ENCODE measurements around the gene ATR. TPM values are rescaled to one million over a fixed set of nuclear protein-coding genes. Genes with fewer than 3 reads are reported as not detected.
"Not testable (repeated sequence)": the region's sequence is repeated elsewhere in the genome, so short reads cannot be mapped to it uniquely, and the experiment has no call there.

ATR gene
- total RNA-seq, 1 donor from 2014 or later: 26.9 TPM

GRCh38 chr3:142418926-142419592 lies 159.5 kb downstream of the ATR start:
- H3K4me3 ChIP-seq (ENCODE audit: insufficient read depth, low read depth, low read length): no peak overlapping the region
- Mint-ChIP-seq H3K4me3 (ENCODE audit: unreplicated experiment) (no peak overlapping the region), H3K27ac (ENCODE audit: unreplicated experiment) (no peak overlapping the region)

DNA sequence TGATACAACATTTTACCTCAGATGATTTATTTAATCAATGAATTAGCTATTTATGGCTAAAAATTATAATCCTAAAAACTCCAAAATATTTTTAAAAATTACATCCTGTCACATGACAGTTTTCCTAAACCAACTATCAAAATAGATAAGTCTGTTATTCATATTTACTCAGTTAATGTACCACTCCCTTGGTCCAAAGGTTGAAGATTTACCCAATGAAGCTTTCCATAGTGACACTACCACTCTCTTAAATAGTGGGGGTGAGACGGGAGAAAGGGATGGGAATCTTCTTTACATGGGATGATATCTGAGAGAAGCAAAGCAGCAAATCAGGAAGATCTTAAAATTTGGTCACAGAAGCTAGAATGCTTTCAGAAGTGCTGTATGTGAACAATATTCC lies 161.2 kb downstream of the ATR start:
- peaks cover 2% of the 10 kb centered on the region for H3K36me3 Mint-ChIP-seq (ENCODE audit: low read depth, unreplicated experiment)
- peaks cover 22% of the 10 kb centered on the region for H3K36me3 ChIP-seq (ENCODE audit: insufficient read depth, low read length)

More at GRCh38 chr3:142418926-142419592, 159.5 kb downstream of the ATR start:
- DNase-seq (ENCODE audit: low read depth) (no peak), FAIRE-seq (no peak)
- Histone ChIP-seq H3K9me3 (ENCODE audit: insufficient read depth, low read depth, low read length) (no peaks in the 10 kb centered on the region), H3K9ac (ENCODE audit: low read length) (no peak overlapping the region), H3K36me3 (ENCODE audit: insufficient read depth, low read length) (peaks cover 20% of the 10 kb centered on the region), H3K27ac (ENCODE audit: low read depth, low read length) (no peak overlapping the region), H3K4me1 (ENCODE audit: insufficient read depth, low read length) (no peaks in the 10 kb centered on the region), H2AFZ (ENCODE audit: low read depth, low read length) (no peak overlapping the region), H3K79me2 (ENCODE audit: insufficient read depth, low read length) (no peaks in the 10 kb centered on the region), H4K20me1 (ENCODE audit: insufficient read depth, low read length) (no peaks in the 10 kb centered on the region), H3K27me3 (ENCODE audit: insufficient read depth, low read length) (no peaks in the 10 kb centered on the region), H3K4me2 (ENCODE audit: low read length) (no peak overlapping the region)
- Mint-ChIP-seq H3K27me3 (ENCODE audit: low read depth, unreplicated experiment) (no peaks in the 10 kb centered on the region), H3K36me3 (ENCODE audit: low read depth, unreplicated experiment) (peaks cover 5% of the 10 kb centered on the region), H3K4me1 (ENCODE audit: low read depth, unreplicated experiment) (peaks cover 3% of the 10 kb centered on the region), H3K9me3 (ENCODE audit: unreplicated experiment) (no peaks in the 10 kb centered on the region)
- TF ChIP-seq EZH2 (IDR thresholded peaks at IDR 0.05; ENCODE audit: insufficient read depth, low read length): no peak
- TF ChIP-seq, protein P1, sequence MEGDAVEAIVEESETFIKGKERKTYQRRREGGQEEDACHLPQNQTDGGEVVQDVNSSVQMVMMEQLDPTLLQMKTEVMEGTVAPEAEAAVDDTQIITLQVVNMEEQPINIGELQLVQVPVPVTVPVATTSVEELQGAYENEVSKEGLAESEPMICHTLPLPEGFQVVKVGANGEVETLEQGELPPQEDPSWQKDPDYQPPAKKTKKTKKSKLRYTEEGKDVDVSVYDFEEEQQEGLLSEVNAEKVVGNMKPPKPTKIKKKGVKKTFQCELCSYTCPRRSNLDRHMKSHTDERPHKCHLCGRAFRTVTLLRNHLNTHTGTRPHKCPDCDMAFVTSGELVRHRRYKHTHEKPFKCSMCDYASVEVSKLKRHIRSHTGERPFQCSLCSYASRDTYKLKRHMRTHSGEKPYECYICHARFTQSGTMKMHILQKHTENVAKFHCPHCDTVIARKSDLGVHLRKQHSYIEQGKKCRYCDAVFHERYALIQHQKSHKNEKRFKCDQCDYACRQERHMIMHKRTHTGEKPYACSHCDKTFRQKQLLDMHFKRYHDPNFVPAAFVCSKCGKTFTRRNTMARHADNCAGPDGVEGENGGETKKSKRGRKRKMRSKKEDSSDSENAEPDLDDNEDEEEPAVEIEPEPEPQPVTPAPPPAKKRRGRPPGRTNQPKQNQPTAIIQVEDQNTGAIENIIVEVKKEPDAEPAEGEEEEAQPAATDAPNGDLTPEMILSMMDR (IDR thresholded peaks at IDR 0.05; ENCODE audit: insufficient read depth, low read depth, low read length): no peak

DNA sequence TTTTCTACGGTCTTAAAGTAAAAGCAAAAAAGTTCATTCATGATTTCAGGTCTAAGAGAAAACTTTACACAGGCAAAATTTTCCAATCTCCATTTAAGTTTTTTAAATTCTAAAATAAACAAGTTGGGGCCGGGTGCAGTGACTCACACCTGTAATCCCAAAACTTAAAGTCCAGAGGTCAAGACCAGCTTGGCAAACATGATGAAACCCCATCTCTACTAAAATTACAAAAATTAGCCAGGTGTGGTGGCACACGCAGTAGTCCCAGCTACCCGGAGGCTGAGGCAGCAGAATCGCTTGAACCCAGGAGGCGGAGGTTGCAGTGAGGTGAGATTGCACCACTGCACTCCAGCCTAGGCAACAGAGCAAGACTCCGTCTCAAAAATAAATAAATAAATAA lies 178.0 kb downstream of the ATR start:
- not testable (repeated sequence) for H3K27ac Mint-ChIP-seq (ENCODE audit: unreplicated experiment); H3K9ac ChIP-seq (ENCODE audit: low read length); H3K27ac ChIP-seq (ENCODE audit: low read depth, low read length); H3K4me3 ChIP-seq (ENCODE audit: insufficient read depth, low read depth, low read length); DNase-seq (ENCODE audit: low read depth); H3K9me3 ChIP-seq (ENCODE audit: insufficient read depth, low read depth, low read length); H2AFZ ChIP-seq (ENCODE audit: low read depth, low read length); H3K4me1 ChIP-seq (ENCODE audit: insufficient read depth, low read length); H3K36me3 Mint-ChIP-seq (ENCODE audit: low read depth, unreplicated experiment); H3K79me2 ChIP-seq (ENCODE audit: insufficient read depth, low read length); FAIRE-seq; H3K4me2 ChIP-seq (ENCODE audit: low read length); H3K9me3 Mint-ChIP-seq (ENCODE audit: unreplicated experiment); H4K20me1 ChIP-seq (ENCODE audit: insufficient read depth, low read length); H3K4me3 Mint-ChIP-seq (ENCODE audit: unreplicated experiment); H3K27me3 Mint-ChIP-seq (ENCODE audit: low read depth, unreplicated experiment); H3K27me3 ChIP-seq (ENCODE audit: insufficient read depth, low read length); H3K4me1 Mint-ChIP-seq (ENCODE audit: low read depth, unreplicated experiment)
- H3K36me3 ChIP-seq (ENCODE audit: insufficient read depth, low read length): peaks cover 22% of the 10 kb centered on the region

More for the DNA sequence above, 161.2 kb downstream of the ATR start:
- Histone ChIP-seq H3K9ac (ENCODE audit: low read length) (no peak overlapping the region), H3K27me3 (ENCODE audit: insufficient read depth, low read length) (no peaks in the 10 kb centered on the region), H3K9me3 (ENCODE audit: insufficient read depth, low read depth, low read length) (no peaks in the 10 kb centered on the region), H3K4me2 (ENCODE audit: low read length) (no peak overlapping the region), H3K4me1 (ENCODE audit: insufficient read depth, low read length) (no peaks in the 10 kb centered on the region), H3K79me2 (ENCODE audit: insufficient read depth, low read length) (no peaks in the 10 kb centered on the region), H3K4me3 (ENCODE audit: insufficient read depth, low read depth, low read length) (no peak overlapping the region), H3K27ac (ENCODE audit: low read depth, low read length) (no peak overlapping the region), H4K20me1 (ENCODE audit: insufficient read depth, low read length) (no peaks in the 10 kb centered on the region), H2AFZ (ENCODE audit: low read depth, low read length) (no peak overlapping the region)
- DNase-seq (ENCODE audit: low read depth): no peak
- Mint-ChIP-seq H3K27me3 (ENCODE audit: low read depth, unreplicated experiment) (no peaks in the 10 kb centered on the region), H3K9me3 (ENCODE audit: unreplicated experiment) (no peaks in the 10 kb centered on the region), H3K4me3 (ENCODE audit: unreplicated experiment) (no peak overlapping the region), H3K4me1 (ENCODE audit: low read depth, unreplicated experiment) (peaks cover 3% of the 10 kb centered on the region), H3K27ac (ENCODE audit: unreplicated experiment) (no peak overlapping the region)
- FAIRE-seq: no peak
- TF ChIP-seq, protein P1 (IDR thresholded peaks at IDR 0.05; ENCODE audit: insufficient read depth, low read depth, low read length): no peak
- no peak for TF ChIP-seq EZH2 (IDR thresholded peaks at IDR 0.05; ENCODE audit: insufficient read depth, low read length)

Other genes with a start within 250 kb of the ATR start
- gene XRN1, start 130.7 kb downstream of the ATR start, total RNA-seq: 36.7 and 39.6 TPM in 2 replicates
- gene PLS1, start 17.7 kb upstream of the ATR start, total RNA-seq: 6.0 and 7.8 TPM in 2 replicates
- 15.7 and 19.2 TPM in 2 replicates for gene TRPC1, start 145.3 kb upstream of the ATR start, total RNA-seq

All from astrocyte (in vitro differentiated cells and primary cell).